ENCODE measurements around the gene PHACTR4. TPM values are rescaled to one million over a fixed set of nuclear protein-coding genes. Genes with fewer than 3 reads are reported as not detected.
"Not testable (repeated sequence)": the region's sequence is repeated elsewhere in the genome, so short reads cannot be mapped to it uniquely, and the experiment has no call there.

PHACTR4 gene
- total and polyA plus RNA-seq, 2 of the 4 experiments (the other 2 are of a cell fraction): 7.5 to 15.0 TPM

DNA sequence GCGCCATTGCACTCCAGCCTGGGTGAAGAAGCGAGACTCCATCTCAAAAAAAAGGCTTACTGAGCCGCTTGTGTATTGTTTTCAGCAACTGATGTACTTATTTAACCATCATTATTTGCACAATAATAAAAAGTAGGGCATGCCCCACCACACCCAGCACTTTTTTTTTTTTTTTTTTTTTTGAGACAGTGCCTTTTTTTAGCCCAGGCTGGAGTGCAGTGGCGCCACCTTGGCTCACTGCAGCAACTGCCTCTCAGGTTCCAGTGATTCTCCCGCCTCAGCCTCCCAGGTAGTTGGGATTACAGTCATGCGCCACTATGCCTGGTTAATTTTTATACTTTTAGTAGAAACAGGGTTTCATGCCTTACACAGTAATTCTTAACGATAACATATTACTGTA is 171.1 kb downstream of the PHACTR4 start:
- dilution Hi-C loops (cut with HindIII; ENCODE audit: low sequenced_read_pairs, unreplicated experiment): no loop called here

DNA sequence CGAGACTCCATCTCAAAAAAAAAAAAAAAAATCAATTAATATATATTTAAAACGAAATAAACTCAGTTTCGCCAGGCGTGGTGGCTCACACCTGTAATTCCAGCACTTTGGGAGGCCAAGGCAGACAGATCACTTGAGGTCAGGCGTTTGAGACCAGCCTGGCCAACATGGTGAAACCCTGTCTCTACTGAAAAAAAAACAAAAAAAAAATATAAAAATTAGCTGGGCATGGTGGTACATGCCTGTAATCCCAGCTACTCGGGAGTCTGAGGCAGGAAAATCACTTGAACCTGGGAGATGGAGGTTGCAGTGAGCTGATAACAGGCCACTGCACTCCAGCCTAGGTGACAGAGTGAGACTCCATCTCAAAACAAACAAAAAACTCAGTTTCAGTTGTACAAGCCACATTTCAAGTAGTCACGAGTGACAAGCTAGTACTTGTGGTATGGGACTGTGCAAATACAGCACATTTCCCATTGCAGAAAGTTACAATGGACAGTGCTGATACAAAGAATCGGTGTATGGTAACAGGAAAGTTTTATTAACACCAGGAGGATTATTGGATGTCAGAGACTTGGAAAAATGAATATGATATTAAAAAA is 172.0 kb downstream of the PHACTR4 start:
- H2BK5ac ChIP-seq (ENCODE audit: low read depth, low read length, poor library complexity, severe bottlenecking); H3K9ac ChIP-seq (ENCODE audit: low read depth, low read length); H3K9me1 ChIP-seq (ENCODE audit: insufficient read depth, low read length); H3K9me3 ChIP-seq (ENCODE audit: control insufficient read depth, insufficient read depth, low read length); DNase-seq; intact Hi-C loops (cut with micrococcal nuclease); H3K4ac ChIP-seq (ENCODE audit: low read depth, low read length); H3K23ac ChIP-seq (ENCODE audit: low read depth, low read length); H2AK9ac ChIP-seq (replicated peaks; ENCODE audit: low read depth, low read length, poor library complexity); ATAC-seq (ENCODE audit: low read depth); H2BK120ac ChIP-seq (ENCODE audit: low read depth, low read length); H3K14ac ChIP-seq (replicated peaks; ENCODE audit: low read depth, low read length); H3K79me1 ChIP-seq (ENCODE audit: low read depth in 1 of 2, low read length in 2 of 2); dilution Hi-C loops (cut with HindIII; ENCODE audit: low sequenced_read_pairs, unreplicated experiment); H4K5ac ChIP-seq (ENCODE audit: low read depth, low read length); H4K91ac ChIP-seq (ENCODE audit: insufficient read depth, low read depth, low read length); POLR2A ChIA-PET (ENCODE audit: unreplicated experiment); H3K4me3 ChIP-seq (ENCODE audit: insufficient read depth, low read depth, low read length); H2AFZ ChIP-seq (replicated peaks; ENCODE audit: low read length, poor library complexity); H3K27me3 ChIP-seq (ENCODE audit: control insufficient read depth, insufficient read depth, low read length); in situ Hi-C loops (cut with MboI; ENCODE audit: low sequenced_read_pairs); H3K4me1 ChIP-seq (ENCODE audit: control insufficient read depth, insufficient read depth, low read length); H2BK20ac ChIP-seq (ENCODE audit: low read depth, low read length); H4K20me1 ChIP-seq (ENCODE audit: insufficient read depth, low read length); H3K18ac ChIP-seq (ENCODE audit: low read depth, low read length); H4K8ac ChIP-seq (ENCODE audit: low read depth in 2 of 2, low read length in 2 of 2); H3K56ac ChIP-seq (ENCODE audit: extremely low read depth, insufficient read depth, low read length); H2AK5ac ChIP-seq (ENCODE audit: low read depth, low read length); H2BK15ac ChIP-seq (ENCODE audit: low read depth, low read length); H3K4me2 ChIP-seq (ENCODE audit: low read depth, low read length); BruUV-seq (replicated peaks); H3K27ac ChIP-seq (ENCODE audit: insufficient read depth, low read length): not testable (repeated sequence)
- WGBS, 2 experiments (ENCODE audit: extremely low coverage in 2 of 2, insufficient read length in 1 of 2): no CpG with 5 or more reads among the region's 8 CpGs
- CTCF ChIA-PET: interaction anchor here (0.6 kb wide), 3 partner anchors 61 to 270 kb away, joined by 3 to 6 read pairs (median 3); no protein-coding TSS in a partner anchor
- peaks cover 13% of the 10 kb centered on the region for H3K36me3 ChIP-seq (ENCODE audit: control insufficient read depth, insufficient read depth, low read length)

More for the DNA sequence above, 171.1 kb downstream of the PHACTR4 start:
- TF ChIP-seq RCOR1 (IDR thresholded peaks at IDR 0.05; ENCODE audit: insufficient replicate concordance, low read length) (no peak), NFE2L2 (IDR thresholded peaks at IDR 0.05; ENCODE audit: low read depth, low read length) (no peak), RFX5 (IDR thresholded peaks at IDR 0.05; ENCODE audit: low read depth, low read length) (no peak)
- TF ChIP-seq, protein P1, sequence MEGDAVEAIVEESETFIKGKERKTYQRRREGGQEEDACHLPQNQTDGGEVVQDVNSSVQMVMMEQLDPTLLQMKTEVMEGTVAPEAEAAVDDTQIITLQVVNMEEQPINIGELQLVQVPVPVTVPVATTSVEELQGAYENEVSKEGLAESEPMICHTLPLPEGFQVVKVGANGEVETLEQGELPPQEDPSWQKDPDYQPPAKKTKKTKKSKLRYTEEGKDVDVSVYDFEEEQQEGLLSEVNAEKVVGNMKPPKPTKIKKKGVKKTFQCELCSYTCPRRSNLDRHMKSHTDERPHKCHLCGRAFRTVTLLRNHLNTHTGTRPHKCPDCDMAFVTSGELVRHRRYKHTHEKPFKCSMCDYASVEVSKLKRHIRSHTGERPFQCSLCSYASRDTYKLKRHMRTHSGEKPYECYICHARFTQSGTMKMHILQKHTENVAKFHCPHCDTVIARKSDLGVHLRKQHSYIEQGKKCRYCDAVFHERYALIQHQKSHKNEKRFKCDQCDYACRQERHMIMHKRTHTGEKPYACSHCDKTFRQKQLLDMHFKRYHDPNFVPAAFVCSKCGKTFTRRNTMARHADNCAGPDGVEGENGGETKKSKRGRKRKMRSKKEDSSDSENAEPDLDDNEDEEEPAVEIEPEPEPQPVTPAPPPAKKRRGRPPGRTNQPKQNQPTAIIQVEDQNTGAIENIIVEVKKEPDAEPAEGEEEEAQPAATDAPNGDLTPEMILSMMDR (conservative IDR thresholded peaks at IDR 0.05; ENCODE audit: low read depth, low read length): peak; percentile 5; the same call in 1 of the 2 replicates
- H3K18ac ChIP-seq (ENCODE audit: low read depth, low read length): no peak overlapping the region
- no peak overlapping the region for H2AK5ac ChIP-seq (ENCODE audit: low read depth, low read length)
- intact Hi-C loops (cut with micrococcal nuclease) (no loop called here), in situ Hi-C loops (cut with MboI; ENCODE audit: low sequenced_read_pairs) (no loop called here)
- no peak overlapping the region for H3K9ac ChIP-seq (ENCODE audit: low read depth, low read length)
- H2AK9ac ChIP-seq (replicated peaks; ENCODE audit: low read depth, low read length, poor library complexity): no peak overlapping the region
- ChIA-PET CTCF (interaction anchor here (0.5 to 0.6 kb wide), 2 partner anchors 23 to 63 kb away, joined by 3 to 6 read pairs; no protein-coding TSS in a partner anchor), POLR2A (ENCODE audit: unreplicated experiment) (no interaction called here)
- H2BK120ac ChIP-seq (ENCODE audit: low read depth, low read length): no peak overlapping the region
- 83% methylated on average over 1 of the region's 7 CpGs; no CpG with 5 or more reads in 1 of the 2 experiments for WGBS, 2 experiments (ENCODE audit: extremely low coverage in 2 of 2, insufficient read length in 1 of 2)
- H3K4me2 ChIP-seq (ENCODE audit: low read depth, low read length): no peak overlapping the region
- no peak overlapping the region for H4K8ac ChIP-seq (ENCODE audit: low read depth in 2 of 2, low read length in 2 of 2)
- no peak overlapping the region for H3K23ac ChIP-seq (ENCODE audit: low read depth, low read length)
- peaks cover 22% of the 10 kb centered on the region for H3K36me3 ChIP-seq (ENCODE audit: control insufficient read depth, insufficient read depth, low read length)
- DNase-seq (no peak), ATAC-seq (ENCODE audit: low read depth) (no peak)
- H3K9me3 ChIP-seq (ENCODE audit: control insufficient read depth, insufficient read depth, low read length): no peaks in the 10 kb centered on the region
- H3K14ac ChIP-seq (replicated peaks; ENCODE audit: low read depth, low read length): no peak overlapping the region
- no peak overlapping the region for H4K91ac ChIP-seq (ENCODE audit: insufficient read depth, low read depth, low read length)
- no peak overlapping the region for H2BK15ac ChIP-seq (ENCODE audit: low read depth, low read length)
- BruUV-seq (replicated peaks): no TSS peak
- no peak overlapping the region for H3K56ac ChIP-seq (ENCODE audit: extremely low read depth, insufficient read depth, low read length)
- no peak overlapping the region for H4K5ac ChIP-seq (ENCODE audit: low read depth, low read length)
- no peaks in the 10 kb centered on the region for H3K27me3 ChIP-seq (ENCODE audit: control insufficient read depth, insufficient read depth, low read length)
- H2AFZ ChIP-seq (replicated peaks; ENCODE audit: low read length, poor library complexity): no peak overlapping the region
- no peak overlapping the region for H2BK5ac ChIP-seq (ENCODE audit: low read depth, low read length, poor library complexity, severe bottlenecking)
- no peaks in the 10 kb centered on the region for H3K4me1 ChIP-seq (ENCODE audit: control insufficient read depth, insufficient read depth, low read length)
- no peaks in the 10 kb centered on the region for H4K20me1 ChIP-seq (ENCODE audit: insufficient read depth, low read length)
- no peaks in the 10 kb centered on the region; a peak in 1 of 4 replicates for H3K79me1 ChIP-seq (ENCODE audit: low read depth in 1 of 2, low read length in 2 of 2)
- H3K4ac ChIP-seq (ENCODE audit: low read depth, low read length): no peak overlapping the region
- H3K4me3 ChIP-seq (ENCODE audit: insufficient read depth, low read depth, low read length): no peak overlapping the region
- no peak overlapping the region for H3K27ac ChIP-seq (ENCODE audit: insufficient read depth, low read length)
- H2BK20ac ChIP-seq (ENCODE audit: low read depth, low read length): no peak overlapping the region
- no peaks in the 10 kb centered on the region for H3K9me1 ChIP-seq (ENCODE audit: insufficient read depth, low read length)
